ENCODE data around the gene NKAIN2. TPM values are rescaled to one million over a fixed set of nuclear protein-coding genes. Genes with fewer than 3 reads are reported as not detected.

Gene NKAIN2
- total RNA-seq, 2 donors from 2014 or later, result 0.29 TPM; not detected in 1

GRCh38 chr6:123953920-123954319 lies 150.3 kb downstream of the NKAIN2 start:
- peaks cover 3% of the 10 kb centered on the region for H3K9me3 ChIP-seq (ENCODE audit: control insufficient read depth, low read length)
- WGBS, 2 experiments (ENCODE audit: insufficient coverage in 1 of 2, insufficient read length in 1 of 2), result 93 to 97% methylated on average over 4 of the region's 4 CpGs
- Mint-ChIP-seq H3K36me3 (ENCODE audit: low read depth) (no peaks in the 10 kb centered on the region), H3K9me3 (no peaks in the 10 kb centered on the region), H3K4me3 (no peak overlapping the region), H3K27ac (no peak overlapping the region), H3K4me1 (no peaks in the 10 kb centered on the region), H3K27me3 (ENCODE audit: insufficient read depth) (peaks cover 28% of the 10 kb centered on the region)
- H3K4me3 ChIP-seq (ENCODE audit: low read length), result no peak overlapping the region
- no peaks in the 10 kb centered on the region for H3K36me3 ChIP-seq (ENCODE audit: control insufficient read depth, insufficient read depth, low read length)
- no peak overlapping the region for H3K9ac ChIP-seq (ENCODE audit: extremely low read depth, low read length, poor library complexity, severe bottlenecking)
- H3K4me1 ChIP-seq (ENCODE audit: control insufficient read depth, insufficient read depth, low read length), result no peaks in the 10 kb centered on the region
- TF ChIP-seq CTCF (conservative IDR thresholded peaks at IDR 0.05), result no peak
- peak; percentile 50 for DNase-seq
- peaks cover 5% of the 10 kb centered on the region for H3K27me3 ChIP-seq (ENCODE audit: control insufficient read depth, insufficient read depth, low read length, poor library complexity, severe bottlenecking)
- H3K27ac ChIP-seq (ENCODE audit: low read depth, low read length), result no peak overlapping the region

DNA sequence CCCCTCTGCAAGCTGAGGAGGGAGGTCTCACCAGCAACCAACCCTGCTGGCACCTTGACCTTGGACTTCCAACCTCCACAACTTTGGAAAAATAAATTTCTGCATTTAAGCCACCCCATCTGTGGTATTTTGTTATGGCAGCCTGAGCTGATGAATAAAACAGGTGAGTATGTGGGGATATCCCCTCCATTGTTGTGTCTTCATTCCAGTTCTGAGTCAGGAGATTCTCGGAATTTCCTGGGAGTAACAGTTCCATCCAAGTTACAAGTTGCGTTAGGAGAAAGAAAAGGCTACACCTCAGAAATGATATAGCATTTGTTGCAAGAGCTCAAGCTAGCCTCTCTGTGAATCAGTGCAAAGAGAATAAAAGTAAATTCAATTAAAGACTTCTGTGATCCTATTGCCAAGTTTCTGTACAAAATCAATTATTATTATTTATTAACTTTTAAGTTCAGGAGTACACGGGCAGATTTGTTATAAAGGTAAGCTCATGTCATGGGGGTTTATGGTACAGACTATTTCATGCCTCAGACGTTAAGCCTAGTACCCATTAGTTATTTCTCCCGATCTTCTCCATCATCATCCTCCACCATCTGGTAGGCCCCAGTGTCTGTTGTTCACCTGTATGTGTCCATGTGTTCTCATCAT lies 153.0 kb downstream of the NKAIN2 start:
- H3K27ac ChIP-seq (ENCODE audit: low read depth, low read length), result no peak overlapping the region
- no peaks in the 10 kb centered on the region for H3K27me3 ChIP-seq (ENCODE audit: control insufficient read depth, insufficient read depth, low read length, poor library complexity, severe bottlenecking)
- TF ChIP-seq CTCF (conservative IDR thresholded peaks at IDR 0.05), result no peak
- H3K27ac Mint-ChIP-seq, result no peak overlapping the region
- no peaks in the 10 kb centered on the region for H3K36me3 ChIP-seq (ENCODE audit: control insufficient read depth, insufficient read depth, low read length)
- H3K9me3 Mint-ChIP-seq, result no peaks in the 10 kb centered on the region
- H3K4me3 Mint-ChIP-seq, result no peak overlapping the region
- no peaks in the 10 kb centered on the region for H3K9me3 ChIP-seq (ENCODE audit: control insufficient read depth, low read length)
- DNase-seq, result no peak
- H3K4me1 Mint-ChIP-seq, result no peaks in the 10 kb centered on the region
- H3K4me3 ChIP-seq (ENCODE audit: low read length), result no peak overlapping the region
- no peaks in the 10 kb centered on the region for H3K4me1 ChIP-seq (ENCODE audit: control insufficient read depth, insufficient read depth, low read length)
- peaks cover 11% of the 10 kb centered on the region for H3K27me3 Mint-ChIP-seq (ENCODE audit: insufficient read depth)
- no peak overlapping the region for H3K9ac ChIP-seq (ENCODE audit: extremely low read depth, low read length, poor library complexity, severe bottlenecking)
- H3K36me3 Mint-ChIP-seq (ENCODE audit: low read depth), result no peaks in the 10 kb centered on the region
- 94 to 97% methylated on average over 3 to 5 of the region's 5 CpGs for WGBS, 2 experiments (ENCODE audit: insufficient coverage in 1 of 2, insufficient read length in 1 of 2)

GRCh38 chr6:123962508-123962907 lies 158.8 kb downstream of the NKAIN2 start:
- no peaks in the 10 kb centered on the region for H3K36me3 Mint-ChIP-seq (ENCODE audit: low read depth)
- H3K4me1 Mint-ChIP-seq, result peaks cover 10% of the 10 kb centered on the region
- no peak for DNase-seq
- TF ChIP-seq CTCF (conservative IDR thresholded peaks at IDR 0.05), result no peak
- H3K9ac ChIP-seq (ENCODE audit: extremely low read depth, low read length, poor library complexity, severe bottlenecking), result no peak overlapping the region
- no peak overlapping the region for H3K4me3 ChIP-seq (ENCODE audit: low read length)
- 92 to 93% methylated on average over 5 to 11 of the region's 11 CpGs for whole genome bisulfite sequencing, 2 experiments (ENCODE audit: insufficient coverage in 1 of 2, insufficient read length in 1 of 2)
- no peak overlapping the region for H3K4me3 Mint-ChIP-seq
- H3K27me3 ChIP-seq (ENCODE audit: control insufficient read depth, insufficient read depth, low read length, poor library complexity, severe bottlenecking), result peaks cover 46% of the 10 kb centered on the region
- H3K4me1 ChIP-seq (ENCODE audit: control insufficient read depth, insufficient read depth, low read length), result peaks cover 3% of the 10 kb centered on the region
- H3K9me3 Mint-ChIP-seq, result no peaks in the 10 kb centered on the region
- H3K9me3 ChIP-seq (ENCODE audit: control insufficient read depth, low read length), result no peaks in the 10 kb centered on the region
- H3K27ac Mint-ChIP-seq, result no peak overlapping the region
- no peaks in the 10 kb centered on the region for H3K36me3 ChIP-seq (ENCODE audit: control insufficient read depth, insufficient read depth, low read length)
- peaks cover 19% of the 10 kb centered on the region for H3K27me3 Mint-ChIP-seq (ENCODE audit: insufficient read depth)
- no peak overlapping the region for H3K27ac ChIP-seq (ENCODE audit: low read depth, low read length)
